Endothelial cell of umbilical vein (primary cell): Measurements from ENCODE around the gene DUSP14. TPM values are rescaled to one million over a fixed set of nuclear protein-coding genes. Genes with fewer than 3 reads are reported as not detected.

Source experiments
- BruUV-seq: library from RNA; stranded (reverse); fragments of 400-500 nt; replicated peaks from 2 replicates; lab custom pipeline; 2021; lab: Mats Ljungman, UMichigan
- CTCF ChIA-PET: fragments of 300-600, 350-600 bp; sonication (Branson Sonifier 250); formaldehyde crosslinking; loops from one replicate; lab custom pipeline; 2021; ENCODE audit warnings: antibody characterized with exemption, inconsistent platforms; lab: Charles Lee
- POLR2A ChIA-PET: fragments of 300-600, 350-600 bp; sonication (Branson Sonifier 250); formaldehyde crosslinking; loops from one replicate; lab custom pipeline; 2021; ENCODE audit warnings: antibody characterized with exemption, inconsistent platforms; lab: Charles Lee
- DNase-seq: peaks from one replicate; pipeline ENCODE4 v3.0.0-alpha.2; 2011; ENCODE audit warnings: low read depth, low spot score
- FAIRE-seq: peaks from 2 replicates; lab custom pipeline; 2011; peaks lifted over from hg19 to GRCh38; lab: Jason Lieb, UNC
- H2AFZ ChIP-seq: 2 replicates; pipeline ENCODE4 v1.6.0; 2012; ENCODE audit warnings: low read depth, low read length, control low read depth, inconsistent platforms
- H3K27ac ChIP-seq: 2 replicates; pipeline ENCODE4 v1.5.1; 2011; ENCODE audit warnings: low read depth, mild to moderate bottlenecking, control low read depth, low read length, moderate library complexity; ENCODE audit not compliant: insufficient read depth
- H3K27me3 ChIP-seq, 2 experiments: 2 replicates each; pipeline versions ENCODE4 v1.6.0 to v1.6.1; 2011; ENCODE audit warnings: low read length in 2 of 2, mixed read lengths in 1 of 2; ENCODE audit not compliant: control insufficient read depth in 2 of 2, insufficient read depth in 2 of 2
- H3K36me3 ChIP-seq, 2 experiments: 2 replicates in 1 of 2; 3 replicates in 1 of 2; pipeline ENCODE4 v1.5.1; 2011; ENCODE audit warnings: low read length in 2 of 2, mild to moderate bottlenecking in 1 of 2, moderate library complexity in 1 of 2; ENCODE audit not compliant: control insufficient read depth in 2 of 2, insufficient read depth in 2 of 2; ENCODE audit errors: extremely low read depth in 1 of 2
- H3K4me1 ChIP-seq: 3 replicates; pipeline ENCODE4 v1.5.1; 2011; ENCODE audit warnings: mild to moderate bottlenecking, low read length; ENCODE audit not compliant: control insufficient read depth, insufficient read depth; ENCODE audit errors: extremely low read depth
- H3K4me2 ChIP-seq: 2 replicates; pipeline ENCODE4 v1.6.1; 2011; ENCODE audit warnings: low read length, control low read depth, mixed read lengths; ENCODE audit not compliant: insufficient read depth
- H3K4me3 ChIP-seq, 3 experiments: fragments of 200-600 bp in 1 of 3; sonication (generic), shearing (Covaris generic) in 1 of 3; replicated peaks in 1 of 3; 2 replicates each; pipeline ENCODE4 v1.5.1; 2011 to 2016; ENCODE audit warnings: control low read depth in 3 of 3, low read length in 3 of 3, mild to moderate bottlenecking in 2 of 3, inconsistent platforms in 1 of 3, low read depth in 1 of 3, moderate library complexity in 1 of 3; ENCODE audit not compliant: insufficient read depth in 1 of 3
- H3K79me2 ChIP-seq: 2 replicates; pipeline ENCODE4 v1.6.0; 2012; ENCODE audit warnings: low read length, inconsistent platforms; ENCODE audit not compliant: control insufficient read depth, insufficient read depth
- H3K9ac ChIP-seq: replicated peaks from 2 replicates; pipeline ENCODE3; 2011; ENCODE audit warnings: low read length, control low read depth; ENCODE audit not compliant: insufficient read depth; ENCODE audit errors: extremely low read depth
- H3K9me1 ChIP-seq: replicated peaks from 3 replicates; pipeline ENCODE4 v1.6.0; 2011; ENCODE audit warnings: mild to moderate bottlenecking, low read length; ENCODE audit not compliant: control insufficient read depth, insufficient read depth; ENCODE audit errors: extremely low read depth
- H3K9me3 ChIP-seq: replicated peaks from 2 replicates; pipeline ENCODE4 v1.5.1; 2012; ENCODE audit warnings: low read length, inconsistent platforms; ENCODE audit not compliant: control insufficient read depth, insufficient read depth
- H4K20me1 ChIP-seq: replicated peaks from 2 replicates; pipeline ENCODE3; 2011; ENCODE audit warnings: mild to moderate bottlenecking, low read length; ENCODE audit not compliant: control insufficient read depth, insufficient read depth; ENCODE audit errors: extremely low read depth
- CTCF ChIP-seq, 2 donors: IDR thresholded peaks; 1 replicate in 1 of 2; 2 replicates in 1 of 2; pipeline ENCODE4 v1.5.1; 2011; ENCODE audit warnings: low read length in 2 of 2, mild to moderate bottlenecking in 2 of 2, moderate library complexity in 2 of 2, control low read depth in 1 of 2, inconsistent platforms in 1 of 2, low read depth in 1 of 2; ENCODE audit not compliant: insufficient read depth in 1 of 2; ENCODE audit errors: extremely low read depth in 1 of 2
- EZH2 ChIP-seq: IDR thresholded peaks from 2 replicates; pipeline ENCODE4 v1.6.1; 2012; ENCODE audit warnings: borderline replicate concordance, low read depth, mild to moderate bottlenecking, moderate library complexity, low read length, inconsistent platforms; ENCODE audit not compliant: severe bottlenecking
- FOS ChIP-seq: IDR thresholded peaks from 2 replicates; pipeline ENCODE4 v1.6.1; 2011; ENCODE audit warnings: mild to moderate bottlenecking, low read length, moderate library complexity, borderline replicate concordance; ENCODE audit not compliant: insufficient read depth
- GATA2 ChIP-seq: IDR thresholded peaks from 2 replicates; pipeline ENCODE4 v1.7.0; 2011; ENCODE audit warnings: low read depth, mild to moderate bottlenecking, moderate library complexity, mixed read lengths, low read length; ENCODE audit not compliant: insufficient read length, insufficient read depth
- JUN ChIP-seq: IDR thresholded peaks from 2 replicates; pipeline ENCODE4 v1.6.1; 2011; ENCODE audit warnings: borderline replicate concordance, low read depth; ENCODE audit not compliant: insufficient read length, insufficient read depth
- MAX ChIP-seq: IDR thresholded peaks from 2 replicates; pipeline ENCODE4 v1.6.1; 2011; ENCODE audit not compliant: insufficient read depth, insufficient read length
- MYC ChIP-seq: IDR thresholded peaks from one replicate; pipeline ENCODE4 v1.6.1; 2011; ENCODE audit warnings: mild to moderate bottlenecking, low read depth, low read length
- POLR2A ChIP-seq: IDR thresholded peaks from 2 replicates; pipeline ENCODE4 v1.6.1; 2012; ENCODE audit warnings: low read depth, mild to moderate bottlenecking, control low read depth, low read length
- POLR2AphosphoS5 ChIP-seq: IDR thresholded peaks from 2 replicates; pipeline ENCODE4 v1.6.1; 2012; ENCODE audit warnings: low read depth, mild to moderate bottlenecking, control low read depth, low read length, moderate library complexity; ENCODE audit not compliant: insufficient read depth
- dilution Hi-C: fragments of 300-500 bp; cut with MboI; formaldehyde crosslinking; loops from one replicate; pipeline ENCODE4 v1.15.0; 2019; ENCODE audit warnings: low sequenced_read_pairs; ENCODE audit not compliant: extremely low pct_ligation_motif_present
- intact Hi-C: fragments of 100-400 bp; cut with micrococcal nuclease; formaldehyde crosslinking; loops from one replicate; pipeline ENCODE4 v1.10.0; 2022
- polyA plus RNA-seq, 4 experiments: library from polyadenylated mRNA; depleted of rRNA in 3 of 4; stranded (reverse) in 3 of 4; unstranded in 1 of 4; fragments of >200 nt; gene quantifications; 2 replicates each; pipeline versions ENCODE4 v1.2.1 to v1.2.3, GENCODE V29; 2011 to 2012; ENCODE audit warnings: missing spikeins in 1 of 4
- total RNA-seq: library from RNA; stranded (reverse); gene quantifications from 2 replicates; pipeline ENCODE4 v1.2.3, GENCODE V29; 2021

The DUSP14 gene
- total and polyA plus RNA-seq, 2 donors (not counting 3 experiments of a cell fraction or from before 2014, with no cell fraction given), result 36.4 to 62.5 TPM

GRCh38 chr17:37520174-37520573, 30.5 kb downstream of the DUSP14 start:
- intact Hi-C loops (no loop called here), dilution Hi-C loops (no loop called here)
- Histone ChIP-seq H3K4me1 (no peaks in the 10 kb centered on the region), H3K4me3 (no peak overlapping the region), H3K27me3 (no peaks in the 10 kb centered on the region), H3K9ac (no peak overlapping the region), H3K36me3 (peaks cover 14 to 17% of the 10 kb centered on the region in 2 experiments), H3K79me2 (no peaks in the 10 kb centered on the region), H3K27ac (no peak overlapping the region), H2AFZ (no peak overlapping the region), H3K9me3 (no peaks in the 10 kb centered on the region), H3K9me1 (no peaks in the 10 kb centered on the region), H4K20me1 (no peaks in the 10 kb centered on the region), H3K4me2 (no peak overlapping the region)
- BruUV-seq, result no TSS peak
- DNase-seq, result no peak
- TF ChIP-seq POLR2AphosphoS5 (no peak), CTCF (IDR thresholded peaks at IDR 0.05; ENCODE audit: extremely low read depth in 1 of 2, insufficient read depth in 1 of 2, low read depth in 1 of 2, low read length in 2 of 2) (no peak)
- CTCF ChIA-PET, result no interaction called here
- POLR2A ChIA-PET, result no interaction called here
- no peak for FAIRE-seq

GRCh38 chr17:37521821-37522220, 32.1 kb downstream of the DUSP14 start:
- FAIRE-seq, result no peak
- Histone ChIP-seq H3K79me2 (no peaks in the 10 kb centered on the region), H3K9me1 (no peaks in the 10 kb centered on the region), H3K4me3 (no peak overlapping the region), H4K20me1 (no peaks in the 10 kb centered on the region), H3K4me1 (no peaks in the 10 kb centered on the region), H3K4me2 (no peak overlapping the region), H2AFZ (no peak overlapping the region), H3K36me3 (peaks cover 14 to 17% of the 10 kb centered on the region in 2 experiments), H3K9ac (no peak overlapping the region), H3K27me3 (no peaks in the 10 kb centered on the region), H3K27ac (no peak overlapping the region), H3K9me3 (no peaks in the 10 kb centered on the region)
- POLR2A ChIA-PET, result no interaction called here
- dilution Hi-C loops, result no loop called here
- CTCF ChIA-PET, result interaction anchor here (0.6 to 1.1 kb wide), 2 partner anchors 72 to 148 kb away, joined by 3 read pairs; no protein-coding TSS in a partner anchor
- no peak for TF ChIP-seq EZH2
- no peak for TF ChIP-seq MYC
- no peak for TF ChIP-seq MAX
- TF ChIP-seq POLR2A, result no peak
- TF ChIP-seq FOS, result no peak
- no peak for TF ChIP-seq CTCF (IDR thresholded peaks at IDR 0.05; ENCODE audit: extremely low read depth in 1 of 2, insufficient read depth in 1 of 2, low read depth in 1 of 2, low read length in 2 of 2)
- TF ChIP-seq JUN, result no peak
- no peak for TF ChIP-seq GATA2
- TF ChIP-seq POLR2AphosphoS5, result no peak
- intact Hi-C loops, result no loop called here
- BruUV-seq, result no TSS peak
- DNase-seq, result no peak
